Ascending aorta (tissue), 2 donors: ENCODE results near the gene FNDC5. TPM values are rescaled to one million over a fixed set of nuclear protein-coding genes. Genes with fewer than 3 reads are reported as not detected.

Source experiments
- DNase-seq, 2 donors: peaks; one replicate each; pipeline ENCODE4 v3.0.0-alpha.2; 2019; ENCODE audit warnings: low spot score in 2 of 2
- H3K27ac ChIP-seq, 2 donors: fragments of 200-600 bp; sonication (generic); one replicate each; pipeline ENCODE4 v1.5.1; 2016 to 2017; ENCODE audit warnings: mild to moderate bottlenecking in 1 of 2
- H3K27me3 ChIP-seq: fragments of 200-600 bp; sonication (generic); one replicate; pipeline ENCODE4 v1.5.1; 2017
- H3K36me3 ChIP-seq, 2 donors: fragments of 200-600 bp; sonication (generic); one replicate each; pipeline ENCODE4 v1.5.1; 2016
- H3K4me1 ChIP-seq, 2 donors: fragments of 200-600 bp; sonication (generic); one replicate each; pipeline ENCODE4 v1.5.1; 2016 to 2017; ENCODE audit warnings: mild to moderate bottlenecking in 1 of 2
- H3K4me3 ChIP-seq, 2 donors: fragments of 200-600 bp; sonication (generic); one replicate each; pipeline ENCODE4 v1.5.1; 2016 to 2017; ENCODE audit warnings: mild to moderate bottlenecking in 1 of 2
- H3K9me3 ChIP-seq, 2 donors: fragments of 200-600 bp; sonication (generic); one replicate each; pipeline ENCODE4 v1.5.1; 2016
- intact Hi-C: fragments of 100-400 bp; cut with DNase I; formaldehyde crosslinking; loops from one replicate; pipeline ENCODE4 v1.15.1; 2023
- total RNA-seq: library from RNA; depleted of rRNA; stranded (reverse); fragments of >200 nt; gene quantifications from one replicate; pipeline ENCODE4 v1.1.0, GENCODE V29; 2016
- TF ChIP-seq, protein P1 (sequence below), 3 experiments: fragments of 200-600 bp in 2 of 3; fragments of 450-650 bp in 1 of 3; sonication (generic) in 2 of 3; IDR thresholded peaks; one replicate each; pipeline ENCODE4 v1.5.1; 2016 to 2019; ENCODE audit warnings: antibody characterized with exemption in 3 of 3, mild to moderate bottlenecking in 1 of 3, moderate library complexity in 1 of 3

FNDC5 gene
- total RNA-seq, 1 donor from 2014 or later: 8.9 TPM

DNA sequence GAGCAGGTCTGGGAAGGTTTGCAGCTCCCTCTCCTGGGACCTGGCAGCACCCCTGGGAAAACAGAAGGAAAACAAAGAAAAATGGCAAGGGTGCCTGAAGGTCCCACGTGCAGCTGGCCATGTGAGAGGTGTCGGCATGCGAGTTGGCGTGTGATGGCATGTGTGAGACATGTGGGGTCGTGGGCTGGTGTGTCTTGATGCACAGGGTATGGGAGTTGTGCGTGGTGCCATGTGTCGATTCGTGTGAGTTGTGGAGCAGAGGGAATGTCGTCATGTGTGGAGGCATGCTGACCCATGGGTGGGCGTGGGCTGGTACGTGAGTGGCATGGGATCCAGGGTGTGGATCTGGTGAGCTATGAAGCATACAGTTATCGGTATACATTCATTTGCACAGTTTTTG is 16.9 kb upstream of the FNDC5 start:
- Histone ChIP-seq H3K4me3 (no peak overlapping the region), H3K4me1 (peaks cover under 1 to 4% of the 10 kb centered on the region in 2 donors), H3K27ac (no peak overlapping the region), H3K36me3 (no peaks in the 10 kb centered on the region), H3K9me3 (no peaks in the 10 kb centered on the region), H3K27me3 (no peaks in the 10 kb centered on the region)
- intact Hi-C loops: no loop called here
- TF ChIP-seq, protein P1, sequence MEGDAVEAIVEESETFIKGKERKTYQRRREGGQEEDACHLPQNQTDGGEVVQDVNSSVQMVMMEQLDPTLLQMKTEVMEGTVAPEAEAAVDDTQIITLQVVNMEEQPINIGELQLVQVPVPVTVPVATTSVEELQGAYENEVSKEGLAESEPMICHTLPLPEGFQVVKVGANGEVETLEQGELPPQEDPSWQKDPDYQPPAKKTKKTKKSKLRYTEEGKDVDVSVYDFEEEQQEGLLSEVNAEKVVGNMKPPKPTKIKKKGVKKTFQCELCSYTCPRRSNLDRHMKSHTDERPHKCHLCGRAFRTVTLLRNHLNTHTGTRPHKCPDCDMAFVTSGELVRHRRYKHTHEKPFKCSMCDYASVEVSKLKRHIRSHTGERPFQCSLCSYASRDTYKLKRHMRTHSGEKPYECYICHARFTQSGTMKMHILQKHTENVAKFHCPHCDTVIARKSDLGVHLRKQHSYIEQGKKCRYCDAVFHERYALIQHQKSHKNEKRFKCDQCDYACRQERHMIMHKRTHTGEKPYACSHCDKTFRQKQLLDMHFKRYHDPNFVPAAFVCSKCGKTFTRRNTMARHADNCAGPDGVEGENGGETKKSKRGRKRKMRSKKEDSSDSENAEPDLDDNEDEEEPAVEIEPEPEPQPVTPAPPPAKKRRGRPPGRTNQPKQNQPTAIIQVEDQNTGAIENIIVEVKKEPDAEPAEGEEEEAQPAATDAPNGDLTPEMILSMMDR (IDR thresholded peaks at IDR 0.05): no peak
- no peak for DNase-seq

DNA sequence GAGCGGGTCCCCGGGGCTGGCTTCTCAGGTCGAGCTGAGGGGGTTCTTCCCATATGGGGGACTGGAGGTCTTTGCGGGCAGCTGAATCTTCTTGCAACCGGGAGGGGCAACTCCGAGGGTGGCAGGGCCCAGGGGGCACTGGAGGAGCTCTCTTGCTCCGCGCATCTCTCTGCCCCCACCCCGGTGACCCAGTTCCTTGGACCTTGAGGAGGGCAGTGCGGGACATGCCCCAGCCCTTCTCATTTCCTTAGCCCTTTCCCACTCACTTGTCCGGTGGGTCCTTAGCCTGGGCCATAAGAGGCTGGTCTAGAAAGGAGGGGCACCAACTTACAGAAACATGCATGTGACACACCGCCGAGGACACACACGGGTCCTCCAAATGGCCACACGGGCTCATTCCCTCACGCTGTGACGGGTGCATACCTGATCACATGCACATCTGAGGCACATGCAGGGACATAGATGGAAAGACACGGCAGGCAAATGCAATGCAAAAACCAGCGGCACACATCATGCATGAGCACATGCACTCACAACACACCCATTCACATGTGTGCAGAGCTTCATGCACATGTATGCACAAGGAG is 16.2 kb upstream of the FNDC5 start:
- H3K27ac ChIP-seq: no peak overlapping the region
- DNase-seq: no peak
- H3K9me3 ChIP-seq: no peaks in the 10 kb centered on the region
- intact Hi-C loops: no loop called here
- H3K27me3 ChIP-seq: no peaks in the 10 kb centered on the region
- TF ChIP-seq, protein P1 (IDR thresholded peaks at IDR 0.05): no peak
- H3K36me3 ChIP-seq: no peaks in the 10 kb centered on the region
- peaks cover 5 to 8% of the 10 kb centered on the region in 2 donors for H3K4me1 ChIP-seq
- H3K4me3 ChIP-seq: no peak overlapping the region

DNA sequence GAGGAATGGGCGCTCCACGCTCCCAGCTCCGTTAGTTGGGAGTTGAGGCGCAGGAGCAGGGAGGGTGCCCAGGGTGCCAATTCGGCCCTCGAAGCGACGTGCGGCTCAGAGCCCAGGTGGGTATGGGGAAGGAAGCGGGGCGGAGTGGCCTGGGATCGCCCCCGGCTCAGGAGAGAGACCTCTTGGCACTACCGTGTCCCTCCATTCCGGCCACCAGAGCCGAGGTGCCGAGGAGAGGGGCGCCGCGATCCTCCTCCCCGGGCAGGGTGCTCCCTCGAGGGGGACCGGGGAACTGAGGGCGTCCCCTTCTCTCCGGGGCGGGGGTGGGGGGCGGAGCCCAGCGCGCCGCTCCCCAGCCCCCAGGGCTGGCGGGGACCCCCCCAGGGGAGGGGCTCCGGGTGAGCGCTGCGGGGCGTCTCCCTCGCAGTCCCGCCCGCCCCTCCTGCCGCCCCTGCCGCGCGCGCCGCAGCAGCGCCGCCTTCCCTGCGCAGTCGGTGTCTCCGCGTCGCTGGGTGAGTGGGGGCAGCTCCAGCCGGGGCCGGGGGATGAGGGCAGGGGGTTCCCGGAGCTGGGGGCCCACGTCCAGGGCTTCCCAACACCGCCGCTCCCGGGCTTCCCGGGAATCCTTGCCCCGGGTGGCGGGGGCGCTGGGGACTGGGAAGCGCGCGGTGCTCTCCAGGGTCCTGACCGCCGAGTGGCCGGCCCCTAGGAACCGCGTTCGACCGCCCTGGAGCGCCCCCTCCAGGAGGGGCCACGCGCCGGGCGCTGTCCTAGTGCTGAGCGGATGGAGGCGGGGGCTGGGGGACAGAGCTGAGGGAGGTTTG is 15.5 kb upstream of the FNDC5 start, which contains the start of gene HPCA:
TSS of gene HPCA (plus strand) at position 488 of the 824 bp plus-strand sequence. CDS start 2,408 bp downstream, outside the sequence.
- no peak within 1 kb of the TSS for H3K27ac ChIP-seq
- no peaks in the 10 kb centered on the region for H3K36me3 ChIP-seq
- DNase-seq: no peak
- H3K9me3 ChIP-seq: no peaks in the 10 kb centered on the region
- H3K27me3 ChIP-seq: no peaks in the 10 kb centered on the region
- H3K4me1 ChIP-seq: peaks cover 10 to 12% of the 10 kb centered on the region in 2 donors
- TF ChIP-seq, protein P1 (IDR thresholded peaks at IDR 0.05): peak in 2 of 3 experiments; percentile 48 to 52
- H3K4me3 ChIP-seq: peak within 1 kb of the TSS in 1 of 2 donors; percentile 36
- intact Hi-C loops: no loop called here

DNA sequence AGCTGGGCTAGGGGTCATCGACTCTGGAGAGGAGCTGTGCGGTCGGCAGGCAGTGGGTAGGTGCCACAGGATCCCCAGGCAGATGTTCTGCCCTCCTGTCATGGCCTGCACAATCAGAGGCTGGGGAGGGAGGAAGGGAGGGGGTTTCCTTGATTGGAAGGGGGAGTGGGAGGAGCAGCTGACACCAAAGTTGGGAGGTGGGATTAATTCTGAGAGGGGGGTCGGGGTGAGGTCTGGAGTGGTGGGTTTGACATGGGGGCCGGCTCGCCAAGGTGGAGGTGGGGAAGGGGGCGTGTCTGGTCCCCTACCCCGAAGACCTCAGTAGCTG is 14.9 kb upstream of the FNDC5 start:
- intact Hi-C loops: no loop called here
- no peaks in the 10 kb centered on the region for H3K36me3 ChIP-seq
- H3K9me3 ChIP-seq: no peaks in the 10 kb centered on the region
- H3K27me3 ChIP-seq: no peaks in the 10 kb centered on the region
- H3K27ac ChIP-seq: no peak overlapping the region
- DNase-seq: no peak
- no peak overlapping the region for H3K4me3 ChIP-seq
- TF ChIP-seq, protein P1 (IDR thresholded peaks at IDR 0.05): no peak
- peaks cover 10 to 13% of the 10 kb centered on the region in 2 donors for H3K4me1 ChIP-seq

DNA sequence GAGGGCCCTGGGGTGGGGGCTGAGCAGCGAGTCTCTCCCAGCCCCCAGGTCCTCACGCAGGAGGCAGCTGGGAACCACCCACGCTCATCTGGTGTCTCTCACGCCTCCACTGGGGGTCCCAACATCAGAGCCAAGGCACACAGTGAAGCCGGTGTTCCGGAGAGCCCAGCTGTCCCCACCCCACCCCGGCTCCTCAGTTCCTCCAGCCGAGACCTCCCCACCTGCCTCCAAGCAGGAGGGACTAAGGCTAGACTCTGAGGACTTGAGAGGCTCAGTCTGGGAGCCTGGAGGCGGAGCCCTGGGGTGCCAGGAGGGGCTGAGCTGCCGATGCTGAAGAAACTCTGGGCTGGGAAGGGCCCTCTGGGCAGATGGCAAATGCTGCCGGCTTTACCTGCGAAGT is 14.0 kb upstream of the FNDC5 start:
- H3K27ac ChIP-seq: no peak overlapping the region
- H3K4me1 ChIP-seq: peaks cover 10 to 13% of the 10 kb centered on the region in 2 donors
- no peak overlapping the region for H3K4me3 ChIP-seq
- no peaks in the 10 kb centered on the region for H3K36me3 ChIP-seq
- H3K9me3 ChIP-seq: no peaks in the 10 kb centered on the region
- DNase-seq: no peak
- H3K27me3 ChIP-seq: no peaks in the 10 kb centered on the region
- TF ChIP-seq, protein P1 (IDR thresholded peaks at IDR 0.05): no peak
- intact Hi-C loops: loop anchor here (5.0 kb wide), 1 partner anchor 198 kb away; the partner anchor contains the start of gene AZIN2
